ENCODE results near the gene XRCC4. TPM values are rescaled to one million over a fixed set of nuclear protein-coding genes. Genes with fewer than 3 reads are reported as not detected.

Gene XRCC4
- total RNA-seq, 1 donor from 2014 or later: 7.0 TPM

DNA sequence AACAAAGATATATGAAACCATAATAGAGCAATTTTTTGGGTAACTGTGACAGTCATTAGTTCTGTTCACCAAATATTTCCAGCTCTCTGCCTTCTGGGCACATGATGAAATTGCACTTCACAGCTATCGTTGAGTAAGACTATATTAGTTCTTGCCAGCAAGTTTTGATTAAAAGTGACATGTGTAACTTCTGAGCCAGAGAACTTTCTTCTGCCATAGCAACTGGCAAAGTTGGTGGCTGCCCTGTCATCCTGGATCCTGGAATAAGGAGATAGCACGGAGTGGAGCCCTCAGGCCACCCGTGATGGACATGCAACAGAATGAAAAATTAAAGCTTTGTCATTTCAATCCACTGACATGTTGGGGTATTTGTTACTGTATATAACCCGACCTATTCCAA, 199.8 kb downstream of the XRCC4 start:
- no peak for DNase-seq (ENCODE audit: low spot score)

DNA sequence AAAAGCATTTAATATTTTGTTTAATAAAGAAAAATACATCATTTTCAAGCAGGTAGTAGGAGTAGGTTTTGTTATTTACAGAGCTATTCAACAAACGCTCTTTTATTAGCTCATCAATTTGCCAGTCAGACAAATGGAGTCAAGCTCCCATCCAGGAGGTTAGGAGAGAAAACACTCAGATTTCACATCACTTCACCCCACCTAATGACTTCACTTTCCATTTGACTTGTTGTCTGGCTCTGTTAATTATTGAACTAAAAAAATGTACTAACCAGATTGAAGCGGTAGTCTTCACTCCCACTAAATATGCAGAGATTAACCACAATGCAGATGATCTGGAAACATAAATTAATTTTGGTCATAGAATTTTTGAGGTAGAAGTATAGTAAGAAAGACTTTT, 200.6 kb downstream of the XRCC4 start:
- no peak for DNase-seq (ENCODE audit: low spot score)

DNA sequence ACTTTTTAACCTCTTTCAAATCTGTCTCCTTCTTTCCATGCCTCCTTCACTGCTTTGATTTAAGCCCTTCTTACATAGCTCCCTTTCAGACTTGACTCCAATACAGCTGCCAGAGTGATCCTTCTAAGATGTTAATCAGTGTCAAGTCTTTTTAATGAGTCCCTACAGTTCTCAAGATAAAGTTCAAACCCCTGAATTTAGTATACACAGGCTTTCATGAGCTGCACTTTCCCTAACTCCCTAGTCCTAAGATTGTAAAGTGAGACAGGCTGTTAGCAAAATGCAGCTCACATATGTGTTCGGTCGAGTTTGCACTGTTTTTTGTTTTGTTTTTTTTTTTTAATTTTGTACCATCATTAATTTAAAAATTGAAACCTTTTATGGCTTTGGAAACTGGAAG, 203.8 kb downstream of the XRCC4 start:
- DNase-seq (ENCODE audit: low spot score): no peak

DNA sequence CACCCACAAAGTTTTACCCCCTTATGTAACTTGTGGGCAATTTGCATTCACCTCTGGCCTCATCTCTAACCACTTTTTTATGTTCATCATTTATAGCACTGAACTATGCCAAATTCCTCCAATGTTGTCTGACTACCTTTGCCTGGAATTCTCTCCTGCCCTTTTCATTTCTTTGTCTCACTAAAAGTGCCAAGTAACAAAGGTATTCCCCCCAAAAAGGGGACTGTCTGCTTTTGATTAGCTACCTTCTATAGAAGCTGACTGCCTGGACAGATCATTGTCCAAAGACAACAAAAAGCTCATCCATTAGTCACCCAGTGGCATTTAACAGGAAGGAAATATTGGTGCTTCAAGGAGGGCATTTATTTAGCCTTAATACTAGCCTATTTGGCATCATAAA, 204.3 kb downstream of the XRCC4 start:
- DNase-seq (ENCODE audit: low spot score): no peak

DNA sequence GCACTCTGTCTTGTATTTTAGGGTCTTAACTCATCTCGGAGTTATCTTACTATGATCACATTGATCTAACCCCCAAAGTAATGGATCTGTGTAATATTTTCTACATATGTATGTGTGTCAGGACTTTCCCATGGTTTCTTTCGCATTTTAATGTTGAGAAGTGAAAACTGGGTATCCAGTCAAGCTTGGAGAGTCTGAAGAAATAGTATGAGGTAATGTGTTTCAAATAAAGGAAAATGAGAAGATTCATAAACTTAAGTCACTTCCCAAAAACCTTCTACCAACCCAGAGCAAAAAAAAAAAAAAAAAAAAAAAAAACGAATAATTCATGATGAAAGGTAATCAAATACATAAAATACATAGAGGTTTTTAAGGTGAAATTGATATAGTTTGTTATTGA, 206.4 kb downstream of the XRCC4 start:
- DNase-seq (ENCODE audit: low spot score): no peak

DNA sequence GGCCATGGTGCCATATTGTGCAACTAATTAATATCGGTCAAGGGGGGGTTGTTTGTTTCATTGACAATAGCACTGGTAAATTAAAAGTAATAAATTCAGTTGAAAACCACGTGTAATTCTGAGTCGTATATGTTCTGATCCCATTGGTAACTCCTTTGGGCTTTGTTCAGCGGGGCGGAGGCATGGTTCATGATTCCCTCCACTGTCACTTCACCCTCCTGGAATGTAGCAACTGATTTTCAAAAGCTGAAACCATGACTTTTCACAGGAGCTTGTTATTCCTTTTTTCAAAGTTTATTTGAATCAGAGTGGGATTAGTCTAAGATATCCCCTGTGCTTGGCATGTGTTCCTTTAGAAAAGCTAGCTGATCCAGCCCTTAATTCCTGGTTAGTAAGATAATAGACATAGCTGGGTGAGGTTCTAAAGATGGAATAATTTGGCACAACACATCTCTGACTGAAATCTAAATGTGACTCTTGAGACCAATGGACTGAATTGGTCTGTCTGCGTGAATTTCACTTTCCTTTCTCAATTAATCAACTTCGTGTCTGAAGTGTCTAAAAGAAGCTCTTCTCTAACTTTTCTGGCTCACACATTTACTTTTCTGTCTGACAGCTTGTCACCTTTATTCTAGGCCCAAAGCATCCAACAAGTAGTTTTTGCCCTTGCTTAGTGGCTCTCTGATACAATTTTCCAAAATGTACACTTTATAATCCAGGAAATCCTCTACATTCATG, 208.5 kb downstream of the XRCC4 start:
- no peak for DNase-seq (ENCODE audit: low spot score)

DNA sequence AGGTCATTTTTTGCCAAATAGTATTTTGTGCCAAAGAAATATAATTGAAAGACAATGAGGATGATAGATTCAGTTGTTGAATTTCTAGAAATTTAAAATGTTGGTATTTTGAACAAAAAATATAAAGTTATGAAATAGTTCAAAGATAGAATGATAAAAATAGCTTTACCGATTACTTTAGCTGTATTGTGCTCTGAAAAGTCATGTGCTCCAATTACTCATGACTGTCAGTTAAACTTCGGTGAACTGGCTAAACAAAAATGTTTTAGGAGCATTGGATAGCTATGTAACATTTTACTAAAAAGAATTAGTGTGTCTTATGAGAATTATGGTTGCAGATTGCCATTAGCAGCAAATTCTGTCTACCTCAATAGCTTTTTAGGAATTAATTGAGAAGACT, 216.9 kb downstream of the XRCC4 start:
- DNase-seq (ENCODE audit: low spot score): no peak

DNA sequence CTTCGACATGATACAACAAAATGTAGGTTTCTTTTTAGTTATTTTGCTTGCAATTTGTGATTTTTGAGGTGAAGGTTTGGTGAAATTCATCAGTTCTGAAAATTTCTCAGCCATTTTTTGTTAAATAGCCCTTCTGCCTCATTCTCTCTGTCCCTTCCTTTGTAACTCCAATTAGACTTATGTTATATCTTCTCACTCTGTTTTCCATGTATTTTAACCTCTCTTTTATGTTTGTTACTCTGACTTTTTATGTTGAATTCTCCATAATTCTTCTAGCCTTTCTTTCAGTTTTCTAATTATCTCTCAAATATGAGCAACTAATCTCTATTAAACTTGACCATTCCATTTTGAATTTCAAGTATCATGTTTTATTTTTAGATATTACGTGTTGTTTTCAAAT, 222.0 kb downstream of the XRCC4 start:
- DNase-seq (ENCODE audit: low spot score): no peak

DNA sequence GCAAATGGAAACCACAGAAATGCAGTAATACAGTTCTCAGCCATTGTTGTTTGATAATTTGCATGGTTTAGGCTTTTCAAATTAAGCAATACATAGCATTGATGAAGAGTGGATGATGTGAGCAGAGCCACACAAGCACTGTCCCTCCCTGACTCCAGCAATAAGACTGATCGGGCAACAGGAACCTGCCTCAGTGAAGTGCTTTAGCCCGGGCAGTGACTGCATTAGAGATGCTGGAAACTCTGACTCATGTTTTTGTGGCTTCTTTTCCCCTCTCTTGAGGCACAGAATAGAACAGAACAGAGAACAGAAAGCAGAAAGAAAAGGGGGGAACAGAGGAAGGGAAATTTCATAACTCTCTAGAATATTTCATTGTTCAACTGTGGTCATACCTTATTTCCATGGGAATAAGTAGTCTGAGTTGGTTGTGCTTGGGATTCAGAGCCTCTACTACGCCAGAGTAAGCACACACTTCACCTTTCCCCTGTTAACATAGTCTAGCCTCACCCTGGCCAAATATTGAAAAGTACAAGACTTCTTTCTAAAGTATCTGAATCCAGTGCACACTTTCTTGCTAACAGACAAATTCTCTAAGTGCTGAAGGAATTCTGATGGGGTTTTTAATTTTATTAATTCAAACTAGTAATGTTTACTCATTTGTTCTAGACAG, 229.4 kb downstream of the XRCC4 start:
- peak; percentile 49 for DNase-seq (ENCODE audit: low spot score)

DNA sequence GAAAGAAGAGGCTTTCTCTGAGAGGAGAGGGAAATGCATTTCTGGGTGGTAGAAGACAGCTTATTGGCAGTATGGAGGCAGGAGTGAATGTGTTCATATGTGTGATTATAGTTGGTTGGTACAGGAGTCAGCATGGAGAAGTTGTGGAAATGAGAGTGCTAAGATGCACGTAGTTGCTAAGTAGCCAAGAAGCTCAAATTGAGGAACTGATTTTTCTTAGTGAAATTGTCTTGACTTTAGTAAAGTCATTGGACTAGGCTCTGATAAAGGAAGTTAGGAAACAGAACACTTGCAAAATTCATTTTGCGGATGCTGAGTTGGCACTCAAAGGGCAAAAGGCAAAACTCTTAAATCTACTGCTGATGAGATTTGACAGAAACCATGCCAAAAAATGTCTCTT, 235.3 kb downstream of the XRCC4 start:
- no peak for DNase-seq (ENCODE audit: low spot score)

DNA sequence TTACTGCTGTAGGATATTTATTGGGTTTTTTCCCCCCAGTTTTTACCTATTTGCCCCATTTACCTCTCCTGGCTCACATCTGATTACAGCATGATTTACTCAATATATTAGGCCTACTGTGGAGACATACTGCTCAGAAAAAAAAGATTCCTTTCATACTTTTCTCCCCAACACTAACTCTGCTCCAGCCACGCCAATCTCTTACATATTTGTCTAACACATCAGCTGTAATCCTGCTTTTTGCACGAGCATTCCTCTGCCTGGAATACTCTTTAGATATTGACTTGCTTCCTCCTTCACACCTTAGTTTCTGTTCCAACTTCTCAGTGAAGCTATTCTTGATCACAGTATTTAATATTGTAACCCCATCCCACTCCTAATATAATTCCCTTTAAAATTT, 236.1 kb downstream of the XRCC4 start:
- no peak for DNase-seq (ENCODE audit: low spot score)

DNA sequence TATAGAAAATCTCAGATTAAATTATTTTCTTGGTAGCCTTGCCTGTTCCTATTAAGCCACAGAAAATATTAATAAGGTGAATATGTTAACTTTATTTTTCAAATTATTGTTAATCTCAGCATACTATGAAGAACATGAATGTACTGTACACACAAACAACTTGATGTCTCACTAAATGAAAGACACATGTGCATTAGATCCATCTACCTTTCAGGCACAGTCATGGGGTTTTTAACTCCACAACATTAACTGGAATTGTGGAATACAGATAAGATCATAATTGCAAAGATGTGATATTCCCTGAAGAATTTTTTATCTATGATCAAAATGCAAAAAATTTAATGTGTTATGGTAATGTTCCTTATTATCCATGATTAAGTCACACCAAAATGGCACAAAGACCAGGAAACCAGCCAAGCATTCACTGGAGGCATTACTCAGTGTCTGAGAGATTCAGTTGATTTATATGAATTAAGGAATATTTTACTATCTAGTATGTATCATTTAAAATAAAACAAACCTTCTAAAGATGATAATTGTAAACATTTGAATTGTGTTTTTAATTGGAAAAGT, 244.2 kb downstream of the XRCC4 start:
- no peak for DNase-seq (ENCODE audit: low spot score)

DNA sequence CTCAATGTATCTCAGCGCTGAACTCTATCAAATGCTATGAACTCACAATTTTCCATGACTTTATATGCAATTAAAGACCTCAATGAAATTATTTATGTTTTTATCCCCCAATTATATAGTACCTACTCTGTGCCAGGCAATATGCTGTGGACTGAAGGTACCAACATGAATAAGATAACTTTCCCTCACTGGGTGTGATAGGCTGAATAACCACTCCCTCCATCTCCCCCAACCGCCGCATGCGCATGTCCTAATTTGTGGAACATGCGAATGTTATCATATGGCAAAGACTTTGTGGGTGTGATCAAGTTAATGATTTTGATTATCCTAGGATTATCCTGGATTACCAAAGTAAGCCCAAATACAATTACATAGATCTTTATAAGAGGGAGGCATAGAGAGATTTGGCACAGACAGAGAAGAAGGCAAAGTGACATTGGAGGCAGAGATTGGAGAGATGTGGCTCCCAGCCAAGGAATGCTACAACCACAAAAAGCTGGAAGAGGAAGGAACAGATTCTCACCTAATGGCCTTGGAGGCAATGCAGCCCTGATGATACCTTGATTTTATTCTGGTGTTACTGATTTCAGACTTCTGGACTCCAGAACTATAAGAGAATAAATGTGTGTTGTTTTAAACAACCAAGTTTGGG, 245.1 kb downstream of the XRCC4 start:
- no peak for DNase-seq (ENCODE audit: low spot score)

DNA sequence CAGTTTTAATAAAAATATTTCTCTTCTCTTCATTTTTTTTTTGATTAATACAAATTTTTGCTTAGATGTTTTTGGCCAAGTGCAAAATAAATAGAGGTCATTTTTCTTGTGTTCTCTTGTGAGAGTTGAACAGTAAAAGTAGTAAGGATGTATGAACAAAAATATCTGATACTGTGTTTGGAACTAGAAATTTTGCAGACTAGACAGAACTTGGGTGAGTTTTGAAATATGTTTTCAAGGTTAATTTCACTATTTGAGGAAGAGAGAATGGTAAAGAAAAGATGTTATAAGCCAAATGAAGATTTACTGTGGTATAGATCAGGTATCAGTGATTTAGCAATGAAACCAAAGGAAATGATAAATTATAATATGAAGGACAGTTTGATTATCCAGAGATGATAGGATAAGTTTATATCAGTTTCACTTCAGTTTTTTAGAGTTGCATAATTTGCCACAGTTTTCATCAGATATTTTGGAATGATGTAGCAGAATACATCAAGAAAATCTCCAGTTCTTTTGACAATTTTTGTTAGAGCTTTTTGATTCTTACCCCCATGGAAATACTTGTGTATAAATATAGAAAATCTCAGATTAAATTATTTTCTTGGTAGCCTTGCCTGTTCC, 246.3 kb downstream of the XRCC4 start:
- DNase-seq (ENCODE audit: low spot score): no peak

DNA sequence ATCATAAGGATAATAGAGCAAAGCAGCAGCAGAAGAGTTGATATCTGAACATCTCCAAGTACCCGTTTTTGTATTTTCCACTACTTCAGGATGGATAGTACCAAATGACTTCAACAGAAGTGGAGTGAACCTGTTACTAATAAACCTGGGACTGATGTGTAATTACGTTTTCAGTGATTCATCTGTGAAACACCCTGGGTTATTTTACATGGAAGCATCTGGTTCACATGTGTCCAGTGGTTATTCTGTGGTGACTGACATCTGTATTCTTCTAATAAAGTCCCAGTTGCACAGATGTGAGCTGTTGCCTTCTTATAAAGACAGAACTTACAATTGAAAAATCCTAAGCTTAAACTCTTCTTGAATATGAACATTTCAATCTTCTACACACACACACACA, 254.5 kb downstream of the XRCC4 start:
- no peak for DNase-seq (ENCODE audit: low spot score)

DNA sequence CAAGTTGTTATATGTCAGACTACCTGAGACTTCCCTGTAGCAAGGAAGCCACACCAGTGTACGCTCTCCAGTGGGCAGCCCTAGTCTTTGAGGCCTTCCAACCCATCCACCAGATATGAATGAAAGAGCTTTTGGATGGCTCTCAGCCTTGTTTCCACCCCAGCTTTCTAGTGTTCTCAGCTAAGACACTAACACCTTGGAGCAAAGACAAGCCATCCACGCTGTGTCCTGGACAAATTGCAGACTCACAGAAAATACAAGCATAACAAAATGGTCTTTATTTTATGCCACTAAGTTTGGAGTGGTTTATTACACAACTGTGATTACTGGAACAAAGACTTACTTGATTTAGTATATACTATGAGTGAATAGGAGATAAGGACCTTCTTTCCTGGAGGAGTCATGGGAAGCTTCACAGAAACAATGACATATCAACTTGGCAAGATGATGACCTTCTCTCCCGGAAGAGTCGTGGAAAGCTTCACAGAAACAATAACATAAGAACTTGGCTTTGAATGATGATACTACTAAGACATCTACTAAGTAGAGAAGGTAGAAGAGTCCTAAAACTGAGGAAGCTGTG, 260.2 kb downstream of the XRCC4 start:
- no peak for DNase-seq (ENCODE audit: low spot score)

DNA sequence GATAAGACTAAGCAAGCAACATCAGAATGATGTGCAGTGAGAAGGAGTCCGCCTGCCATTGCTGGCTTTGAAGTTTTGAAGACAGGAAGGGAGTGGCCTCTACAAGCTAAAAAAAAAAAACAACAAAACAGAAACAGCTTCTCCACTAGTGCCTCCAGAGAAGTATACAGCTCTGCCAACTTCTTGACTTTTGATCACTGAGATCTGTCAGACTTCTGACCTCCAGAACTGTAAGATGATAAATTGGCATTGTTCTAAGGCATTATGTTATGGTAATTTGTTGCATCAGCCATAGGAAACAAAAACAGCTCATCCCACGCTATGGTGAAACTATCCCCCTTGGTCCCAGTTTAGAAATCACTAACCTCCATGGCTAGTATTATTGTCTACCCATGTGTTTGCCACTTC, 263.2 kb downstream of the XRCC4 start:
- DNase-seq (ENCODE audit: low spot score): no peak

DNA sequence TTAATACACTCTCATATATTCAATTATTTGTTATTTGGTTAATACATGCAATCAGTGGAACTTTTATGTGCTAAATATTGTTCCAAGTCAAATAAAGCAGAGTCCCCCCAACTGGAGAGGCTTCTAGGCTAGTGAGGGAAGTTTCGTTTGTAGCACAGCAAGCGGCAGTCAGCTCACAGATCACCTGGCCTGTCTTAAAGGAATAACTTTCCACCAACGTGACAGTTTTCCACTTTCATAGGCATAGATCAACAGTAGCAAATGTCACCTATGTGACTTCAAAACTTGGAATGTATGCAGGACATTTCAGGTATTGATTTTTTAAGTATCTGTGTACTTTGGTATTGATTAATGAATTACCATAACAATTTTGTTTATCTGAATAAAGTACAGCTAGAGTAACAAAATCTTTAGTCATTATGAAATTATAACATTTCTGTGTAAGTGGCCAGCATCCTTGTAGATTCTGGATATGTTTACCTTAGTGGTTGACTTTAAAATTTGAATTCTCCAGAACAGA, 264.5 kb downstream of the XRCC4 start:
- DNase-seq (ENCODE audit: low spot score): no peak

DNA sequence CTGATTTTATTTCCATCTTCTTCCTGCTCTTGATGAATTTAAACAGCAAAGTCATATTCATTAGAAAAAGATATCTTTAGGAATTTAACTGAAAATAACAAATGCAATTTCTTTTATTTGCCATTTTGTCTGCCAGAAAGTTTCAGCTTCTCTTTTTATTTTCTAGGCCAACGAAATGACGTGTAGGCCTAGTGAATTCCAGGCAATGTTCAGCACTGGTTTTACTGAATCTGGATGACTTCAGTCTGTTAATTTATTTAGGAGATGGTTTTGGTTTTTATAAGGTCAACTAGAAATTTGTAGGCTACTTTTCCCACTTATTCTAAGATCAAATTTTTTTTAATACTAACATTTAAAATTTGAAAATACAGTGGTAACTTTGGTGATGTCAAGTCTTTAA, 265.1 kb downstream of the XRCC4 start:
- no peak for DNase-seq (ENCODE audit: low spot score)

DNA sequence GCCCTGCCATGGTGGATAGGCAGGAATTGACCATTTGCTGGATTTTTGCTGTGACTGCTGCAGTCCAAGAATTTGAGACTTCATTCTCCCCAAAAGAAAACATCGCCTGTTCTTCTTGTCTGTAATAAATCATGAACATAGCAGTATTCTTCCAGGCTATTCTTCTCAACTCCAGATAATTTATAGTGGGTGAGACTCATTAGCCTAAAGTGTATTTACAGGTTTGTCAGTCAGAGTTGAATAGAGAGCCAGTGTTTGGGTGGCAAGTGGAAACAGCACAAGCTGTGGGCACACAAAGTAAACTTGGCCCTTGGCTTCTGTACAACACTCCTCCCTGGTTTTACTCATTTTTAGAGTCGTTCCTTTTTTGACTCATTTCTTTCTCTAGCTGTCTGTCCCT, 266.0 kb downstream of the XRCC4 start:
- DNase-seq (ENCODE audit: low spot score): no peak

DNA sequence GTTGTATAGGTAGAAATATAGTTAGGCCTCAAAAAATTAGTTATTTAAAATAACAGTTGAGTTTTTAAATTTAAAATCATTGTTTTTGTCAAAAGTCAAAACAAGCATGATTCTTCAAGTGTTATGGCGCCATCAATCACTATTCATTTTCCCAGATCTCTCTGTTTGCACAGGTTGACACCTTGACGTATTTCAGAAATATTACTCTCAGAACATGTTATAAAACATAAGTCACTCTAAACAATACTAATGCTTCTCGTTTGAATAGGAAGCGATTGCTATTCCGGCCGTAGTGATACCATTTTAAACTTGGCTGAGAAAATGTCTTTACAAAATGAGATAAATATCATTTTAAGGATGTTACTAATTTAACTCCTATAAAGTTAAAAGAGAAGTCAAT, 268.1 kb downstream of the XRCC4 start:
- DNase-seq (ENCODE audit: low spot score): no peak

DNA sequence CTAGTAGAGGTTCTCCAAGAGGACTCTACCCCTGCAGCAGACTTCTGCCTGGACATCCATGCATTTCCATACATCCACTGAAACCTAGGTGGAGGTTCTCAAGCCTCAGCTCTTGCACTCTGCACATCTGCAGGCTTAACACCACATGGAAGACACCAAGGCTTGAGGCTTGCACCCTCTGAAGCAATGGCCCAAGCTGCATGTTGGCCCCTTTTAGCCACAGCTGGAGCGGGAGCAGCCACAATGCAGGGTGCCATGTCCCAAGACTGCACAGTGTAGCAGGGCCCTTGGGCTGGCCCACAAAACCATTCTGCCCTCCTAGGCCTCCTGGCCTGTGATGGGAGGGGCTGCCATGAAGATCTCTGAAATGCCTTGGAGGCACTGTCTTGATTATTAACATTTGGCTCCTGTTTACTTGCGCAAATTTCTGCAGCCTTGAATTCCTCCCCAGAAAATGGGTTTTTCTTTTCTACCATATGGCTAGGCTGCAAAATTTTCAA, 271.0 kb downstream of the XRCC4 start:
- no peak for DNase-seq (ENCODE audit: low spot score)

Data from ureter (tissue), 1 donor.